K562 (cell line): Measurements from ENCODE around the gene CCSER1. TPM values are rescaled to one million over a fixed set of nuclear protein-coding genes. Genes with fewer than 3 reads are reported as not detected.

Source experiments
- ATAC-seq: fragments of 200-7000 bp; cut with Tn5 transposase; 3 replicates; pipeline ENCODE4 v1.9.1; 2020; ENCODE audit warnings: moderate library complexity
- BruUV-seq: library from RNA; stranded (reverse); fragments of 400-500 nt; replicated peaks from 2 replicates; lab custom pipeline; 2021; lab: Mats Ljungman, UMichigan
- CTCF ChIA-PET: fragments of 300-600 bp; formaldehyde crosslinking; extraction: SDS; loops from one replicate; lab custom pipeline; 2021; ENCODE audit warnings: low intra/inter-chr PET ratio; lab: Yijun Ruan, JAX
- POLR2A ChIA-PET: fragments of 300-600, 350-650 bp; sonication (Branson Sonifier 250); formaldehyde crosslinking; extraction: SDS; loops from one replicate; lab custom pipeline; 2021; ENCODE audit warnings: antibody characterized with exemption, inconsistent platforms; lab: Yijun Ruan, JAX
- DNase-seq, 4 experiments: peaks; one replicate each; pipeline versions ENCODE4 v3.0.0 to v3.0.0-alpha.2; 2011 to 2018; ENCODE audit warnings: low spot score in 3 of 4, mixed read lengths in 3 of 4; ENCODE audit errors: extremely low read depth in 1 of 4
- FAIRE-seq: peaks from 2 replicates; lab custom pipeline; 2011; peaks lifted over from hg19 to GRCh38; lab: Jason Lieb, UNC
- H2AFZ ChIP-seq: 2 replicates; pipeline ENCODE4 v1.6.0; 2011; ENCODE audit warnings: low read depth, low read length, control low read depth, inconsistent platforms
- H3K27ac ChIP-seq: fragments of 200-600 bp; 3 replicates; pipeline ENCODE4 v1.8.0; 2011; ENCODE audit warnings: low read depth, mild to moderate bottlenecking, control low read depth, inconsistent platforms, low read length, moderate library complexity, mixed read lengths; ENCODE audit errors: extremely low read depth
- H3K27me3 ChIP-seq, 2 experiments: fragments of 300-600 bp in 1 of 2; 2 replicates in 1 of 2; 3 replicates in 1 of 2; pipeline versions ENCODE4 v1.6.0 to v1.8.0; 2011; ENCODE audit warnings: inconsistent platforms in 2 of 2, low read length in 2 of 2, mild to moderate bottlenecking in 1 of 2, mixed read lengths in 1 of 2, moderate library complexity in 1 of 2; ENCODE audit not compliant: control insufficient read depth in 2 of 2, insufficient read depth in 2 of 2
- H3K36me3 ChIP-seq: fragments of 300-600 bp; 3 replicates; pipeline ENCODE4 v1.8.0; 2011; ENCODE audit warnings: mild to moderate bottlenecking, low read length, inconsistent platforms; ENCODE audit not compliant: control insufficient read depth, insufficient read depth
- H3K4me1 ChIP-seq, 2 experiments: fragments of 200-600 bp in 1 of 2; replicated peaks in 1 of 2; 2 replicates in 1 of 2; 3 replicates in 1 of 2; pipeline versions ENCODE4 v1.5.1 to v1.8.0; 2011; ENCODE audit warnings: inconsistent platforms in 2 of 2, low read length in 2 of 2, mild to moderate bottlenecking in 1 of 2, mixed read lengths in 1 of 2, moderate library complexity in 1 of 2; ENCODE audit not compliant: control insufficient read depth in 2 of 2, insufficient read depth in 2 of 2
- H3K4me2 ChIP-seq: 2 replicates; pipeline ENCODE4 v1.6.1; 2011; ENCODE audit warnings: low read length, control low read depth, inconsistent platforms, mixed read lengths; ENCODE audit not compliant: insufficient read depth
- H3K4me3 ChIP-seq: fragments of 200-600 bp; sonication (generic), shearing (Covaris generic); 2 replicates; pipeline ENCODE4 v1.5.1; 2016; ENCODE audit warnings: control low read depth, inconsistent platforms
- H3K79me2 ChIP-seq: fragments of 200-600 bp; 3 replicates; pipeline ENCODE4 v1.8.0; 2011; ENCODE audit warnings: low read length, inconsistent platforms; ENCODE audit not compliant: control insufficient read depth, insufficient read depth
- H3K9ac ChIP-seq, 2 experiments: 2 replicates each; pipeline versions ENCODE4 v1.6.0 to v1.6.1; 2011; ENCODE audit warnings: low read depth in 2 of 2, low read length in 2 of 2, control low read depth in 1 of 2, inconsistent platforms in 1 of 2, mild to moderate bottlenecking in 1 of 2, mixed read lengths in 1 of 2; ENCODE audit not compliant: insufficient read depth in 1 of 2
- H3K9me1 ChIP-seq: one replicate; pipeline ENCODE4 v1.6.0; 2011; ENCODE audit warnings: inconsistent platforms, mild to moderate bottlenecking, low read length, moderate library complexity; ENCODE audit not compliant: control insufficient read depth, insufficient read depth
- H3K9me3 ChIP-seq: replicated peaks from 2 replicates; pipeline ENCODE4 v1.5.1; 2011; ENCODE audit warnings: low read depth, low read length, inconsistent platforms; ENCODE audit not compliant: control insufficient read depth, insufficient read depth
- H4K20me1 ChIP-seq: replicated peaks from 2 replicates; pipeline ENCODE4 v1.6.1; 2011; ENCODE audit warnings: low read length, inconsistent platforms, mixed read lengths; ENCODE audit not compliant: control insufficient read depth, insufficient read depth
- CBX1 ChIP-seq: sonication (generic); IDR thresholded peaks from 2 replicates; pipeline ENCODE4 v1.6.1; 2016; ENCODE audit warnings: antibody characterized with exemption, low read depth, mild to moderate bottlenecking
- DNMT1 ChIP-seq: fragments of 450-650 bp; IDR thresholded peaks from 2 replicates; pipeline ENCODE4 v1.6.1; 2016; ENCODE audit warnings: antibody characterized with exemption, mild to moderate bottlenecking
- ETS1 ChIP-seq: conservative IDR thresholded peaks from 2 replicates; pipeline ENCODE4 v1.6.1; 2011; ENCODE audit warnings: low read depth, mild to moderate bottlenecking, low read length; ENCODE audit not compliant: control insufficient read depth
- FOXJ2 ChIP-seq: fragments of 200-800 bp; sonication (Bioruptor generic); IDR thresholded peaks from 2 replicates; pipeline ENCODE4 v1.6.1; 2016; ENCODE audit warnings: missing genetic modification characterization, missing compliant biosample characterization
- GABPA ChIP-seq: fragments of 200-800 bp; sonication (Bioruptor generic); conservative IDR thresholded peaks from 2 replicates; pipeline ENCODE4 v1.6.1; 2016; ENCODE audit warnings: low read depth, missing genetic modification characterization, missing compliant biosample characterization
- MCM5 ChIP-seq: fragments of 450-650 bp; IDR thresholded peaks from 2 replicates; pipeline ENCODE4 v1.6.1; 2016; ENCODE audit warnings: low read depth
- NR1H2 ChIP-seq: sonication (generic); formaldehyde crosslinking; IDR thresholded peaks from 2 replicates; pipeline ENCODE4 v1.4.0; 2020; ENCODE audit warnings: mild to moderate bottlenecking, missing genetic modification reagents
- PRDM10 ChIP-seq: fragments of 450-650 bp; IDR thresholded peaks from 2 replicates; pipeline ENCODE4 v1.6.1; 2018; ENCODE audit not compliant: partially characterized antibody
- SREBF1 ChIP-seq: fragments of 150-350 bp; IDR thresholded peaks from 2 replicates; pipeline ENCODE4 v1.6.1; 2014; ENCODE audit warnings: antibody characterized with exemption, low read depth, low read length, borderline replicate concordance
- THAP7 ChIP-seq: fragments of 250-450 bp; sonication (Bioruptor Pico); IDR thresholded peaks from 2 replicates; pipeline ENCODE4 v1.5.0; 2021
- ZFP1 ChIP-seq: fragments of 450-650 bp; formaldehyde crosslinking; IDR thresholded peaks from 2 replicates; pipeline ENCODE4 v1.4.0; 2020; ENCODE audit warnings: mild to moderate bottlenecking, mixed read lengths
- ZNF175 ChIP-seq: fragments of 200-800 bp; sonication (Bioruptor generic); IDR thresholded peaks from 2 replicates; pipeline ENCODE4 v1.6.1; 2016; ENCODE audit warnings: low read depth, mild to moderate bottlenecking, missing genetic modification characterization, missing compliant biosample characterization
- ZNF583 ChIP-seq: fragments of 250-450 bp; sonication (Bioruptor Pico); IDR thresholded peaks from 2 replicates; pipeline ENCODE4 v1.4.0; 2020
- ZNF609 ChIP-seq: sonication (generic); formaldehyde crosslinking; IDR thresholded peaks from 2 replicates; pipeline ENCODE4 v1.8.1; 2023; ENCODE audit warnings: missing genetic modification reagents, mild to moderate bottlenecking, borderline replicate concordance
- in situ Hi-C: fragments of 300-500 bp; cut with MboI; formaldehyde crosslinking; loops from 4 replicates; pipeline ENCODE4 v1.15.0; 2018; ENCODE audit warnings: inconsistent platforms, mixed read lengths
- intact Hi-C: fragments of 100-400 bp; cut with micrococcal nuclease; formaldehyde crosslinking; loops from 2 replicates; pipeline ENCODE4 v1.14.2; 2022
- polyA plus RNA-seq, 8 experiments: library from polyadenylated mRNA; depleted of rRNA in 4 of 8; stranded (reverse) in 5 of 8; unstranded in 3 of 8; fragments of >200 nt; fragmentation: Nextera tagmentation in 2 of 8; fragmentation: Illumina TruSeq in 1 of 8; extraction: Ambion mirVana in 2 of 8; extraction: Trizol in 1 of 8; gene quantifications; 2 replicates each; pipeline versions ENCODE4 v1.2.1 to v1.2.3, GENCODE V29; 2011 to 2014; ENCODE audit warnings: inconsistent platforms in 1 of 8, missing spikeins in 1 of 8
- total RNA-seq, 7 experiments: library from RNA; depleted of rRNA in 6 of 7; stranded (reverse); fragments of >200 nt in 6 of 7; fragmentation: Illumina TruSeq in 2 of 7; extraction: Trizol in 2 of 7; gene quantifications; 2 replicates each; pipeline versions ENCODE4 v1.2.1 to v1.2.3, GENCODE V29; 2011 to 2021; ENCODE audit warnings: low replicate concordance in 1 of 7

CCSER1 gene
- total and polyA plus RNA-seq, 9 of the 15 experiments (the other 6 are each of a cell fraction or from before 2014, with no cell fraction given) = not detected

GRCh38 chr4:90515191-90515590, 388.0 kb downstream of the CCSER1 start:
- no peaks in the 10 kb centered on the region for H3K9me1 ChIP-seq
- BruUV-seq = no TSS peak
- DNase-seq = no peak
- H3K4me3 ChIP-seq = no peak overlapping the region
- FAIRE-seq = no peak
- H3K27me3 ChIP-seq = no peaks in the 10 kb centered on the region
- intact Hi-C loops (no loop called here), in situ Hi-C loops (no loop called here)
- POLR2A ChIA-PET = no interaction called here
- no peak for ATAC-seq
- H3K79me2 ChIP-seq = no peaks in the 10 kb centered on the region
- no peak overlapping the region for H3K27ac ChIP-seq
- CTCF ChIA-PET = no interaction called here
- H3K9me3 ChIP-seq = no peaks in the 10 kb centered on the region; the same call in 1 of the 2 replicates
- no peaks in the 10 kb centered on the region for H3K4me1 ChIP-seq
- no peak overlapping the region for H2AFZ ChIP-seq
- H3K4me2 ChIP-seq = no peak overlapping the region
- H4K20me1 ChIP-seq = no peaks in the 10 kb centered on the region
- no peak overlapping the region for H3K9ac ChIP-seq
- no peaks in the 10 kb centered on the region for H3K36me3 ChIP-seq
- no peak for TF ChIP-seq ETS1
- TF ChIP-seq FOXJ2 (tag) = no peak
- no peak for TF ChIP-seq PRDM10
- no peak for TF ChIP-seq ZNF609 (CRISPR knock-in tag)
- TF ChIP-seq GABPA = no peak
- TF ChIP-seq DNMT1 = no peak
- no peak for TF ChIP-seq THAP7 (CRISPR knock-in tag)
- TF ChIP-seq NR1H2 (CRISPR knock-in tag) = no peak
- no peak for TF ChIP-seq CBX1
- TF ChIP-seq ZFP1 = no peak
- TF ChIP-seq SREBF1 = no peak
- no peak for TF ChIP-seq ZNF175 (CRISPR knock-in tag)
- TF ChIP-seq ZNF583 (CRISPR knock-in tag) = no peak
- TF ChIP-seq MCM5 = no peak
